Gastrocnemius medialis (tissue), 4 donors: ENCODE results near the gene STAM. TPM values are rescaled to one million over a fixed set of nuclear protein-coding genes. Genes with fewer than 3 reads are reported as not detected.

ENCODE experiments used
- ATAC-seq, 2 donors: fragments of 150-250 bp; one replicate each; pipeline ENCODE4 v1.9.1; 2016
- DNase-seq, 2 donors: peaks; one replicate each; pipeline ENCODE4 v3.0.0-alpha.2; 2019
- H3K27ac ChIP-seq, 4 donors: fragments of 200-600 bp; sonication (generic); 1 replicate in 1 of 4; 2 replicates in 3 of 4; pipeline ENCODE4 v1.5.1; 2016 to 2018; ENCODE audit warnings: mild to moderate bottlenecking in 2 of 4, moderate library complexity in 1 of 4
- H3K27me3 ChIP-seq, 3 donors: fragments of 200-600 bp; sonication (generic) in 2 of 3; 1 replicate in 1 of 3; 2 replicates in 2 of 3; pipeline versions ENCODE4 v1.5.1 to v1.6.0; 2016 to 2019; ENCODE audit warnings: mild to moderate bottlenecking in 1 of 3, moderate library complexity in 1 of 3
- H3K36me3 ChIP-seq, 2 donors: fragments of 200-600 bp; sonication (generic) in 1 of 2; one replicate each; pipeline ENCODE4 v1.5.1; 2017 to 2018
- H3K4me1 ChIP-seq, 2 donors: fragments of 200-600 bp; sonication (generic) in 1 of 2; one replicate each; pipeline ENCODE4 v1.5.1; 2016 to 2017; ENCODE audit warnings: mild to moderate bottlenecking in 2 of 2
- H3K4me3 ChIP-seq, 4 donors: fragments of 200-600 bp; sonication (generic) in 3 of 4; 1 replicate in 1 of 4; 2 replicates in 3 of 4; pipeline ENCODE4 v1.5.1; 2016 to 2019; ENCODE audit warnings: mild to moderate bottlenecking in 2 of 4
- H3K9me3 ChIP-seq, 3 donors: fragments of 200-600 bp; sonication (generic) in 2 of 3; 1 replicate in 1 of 3; 2 replicates in 2 of 3; pipeline ENCODE4 v1.5.1; 2016 to 2019
- CTCF ChIP-seq, 5 experiments: fragments of 450-650 bp in 3 of 5; fragments of 200-600 bp in 2 of 5; sonication (generic) in 2 of 5; IDR thresholded peaks in 4 of 5; conservative IDR thresholded peaks in 1 of 5; 1 replicate in 4 of 5; 2 replicates in 1 of 5; pipeline ENCODE4 v1.5.1; 2016 to 2019; ENCODE audit warnings: antibody characterized with exemption in 5 of 5, mild to moderate bottlenecking in 3 of 5, moderate library complexity in 3 of 5
- POLR2A ChIP-seq, 2 donors: fragments of 450-650 bp; IDR thresholded peaks; one replicate each; pipeline ENCODE4 v1.6.1; 2017; ENCODE audit warnings: antibody characterized with exemption in 2 of 2, mild to moderate bottlenecking in 2 of 2, moderate library complexity in 2 of 2
- in situ Hi-C, 4 donors: fragments of 200-750 bp; cut with MboI; loops; one replicate each; pipeline versions ENCODE4 v1.15.0 to v1.8.0; 2017; ENCODE audit warnings: low sequenced_read_pairs in 4 of 4
- intact Hi-C: fragments of 100-400 bp; cut with DNase I; formaldehyde crosslinking; loops from one replicate; pipeline ENCODE4 v1.15.1; 2023; ENCODE audit warnings: low total_unique reads
- total RNA-seq, 4 donors: library from RNA; depleted of rRNA; stranded (reverse); fragments of >200 nt; gene quantifications; one replicate each; pipeline versions ENCODE4 v1.1.0 to v1.2.3, GENCODE V29; 2016

STAM gene
- total RNA-seq, 4 donors from 2014 or later: 28.6 to 52.0 (median 35.2) TPM

- TF ChIP-seq POLR2A (IDR thresholded peaks at IDR 0.05): no peak
- no peak for TF ChIP-seq CTCF (IDR thresholded peaks at IDR 0.05 in 4 of 5, conservative IDR thresholded peaks at IDR 0.05 in 1 of 5)
- no peaks in the 10 kb centered on the region for H3K27me3 ChIP-seq
- intact Hi-C loops: no loop called here
- ATAC-seq (no peak), DNase-seq (no peak)
- H3K9me3 ChIP-seq: no peaks in the 10 kb centered on the region
- H3K36me3 ChIP-seq: no peaks in the 10 kb centered on the region
- H3K4me1 ChIP-seq: peaks cover 68 to 75% of the 10 kb centered on the region in 2 donors
- H3K4me3 ChIP-seq: no peak overlapping the region
- in situ Hi-C loops: no loop called here
- peak overlapping the region in 1 of 4 donors; percentile 42 for H3K27ac ChIP-seq
These were observed 4.5 kb downstream of the STAM start for GRCh38 chr10:17648243-17649035.

- Histone ChIP-seq H3K36me3 (no peaks in the 10 kb centered on the region), H3K4me3 (no peak overlapping the region), H3K27ac (peak overlapping the region in 2 of 4 donors; percentile 42 to 66), H3K9me3 (no peaks in the 10 kb centered on the region), H3K4me1 (peaks cover 71 to 75% of the 10 kb centered on the region in 2 donors), H3K27me3 (no peaks in the 10 kb centered on the region)
- intact Hi-C loops (no loop called here), in situ Hi-C loops (no loop called here)
- DNase-seq (no peak), ATAC-seq (no peak)
- TF ChIP-seq POLR2A (IDR thresholded peaks at IDR 0.05) (no peak), CTCF (IDR thresholded peaks at IDR 0.05 in 4 of 5, conservative IDR thresholded peaks at IDR 0.05 in 1 of 5) (no peak)
These were observed 5.1 kb downstream of the STAM start for GRCh38 chr10:17649052-17649451.

GRCh38 chr10:17649836-17650235 is 5.9 kb downstream of the STAM start:
- Histone ChIP-seq H3K4me1 (peaks cover 76 to 78% of the 10 kb centered on the region in 2 donors), H3K27ac (peak overlapping the region; percentile 36 to 66 (median 43)), H3K4me3 (no peak overlapping the region), H3K9me3 (no peaks in the 10 kb centered on the region), H3K27me3 (no peaks in the 10 kb centered on the region), H3K36me3 (no peaks in the 10 kb centered on the region)
- in situ Hi-C loops (no loop called here), intact Hi-C loops (no loop called here)
- no peak for TF ChIP-seq POLR2A (IDR thresholded peaks at IDR 0.05)
- TF ChIP-seq CTCF (IDR thresholded peaks at IDR 0.05 in 4 of 5, conservative IDR thresholded peaks at IDR 0.05 in 1 of 5): no peak
- no peak for DNase-seq
- no peak for ATAC-seq

GRCh38 chr10:17650416-17650815 is 6.5 kb downstream of the STAM start:
- Histone ChIP-seq H3K9me3 (no peaks in the 10 kb centered on the region), H3K4me1 (peaks cover 71 to 72% of the 10 kb centered on the region in 2 donors), H3K36me3 (no peaks in the 10 kb centered on the region), H3K27ac (peak overlapping the region; percentile 36 to 66 (median 43)), H3K4me3 (no peak overlapping the region), H3K27me3 (no peaks in the 10 kb centered on the region)
- no peak for TF ChIP-seq CTCF (IDR thresholded peaks at IDR 0.05 in 4 of 5, conservative IDR thresholded peaks at IDR 0.05 in 1 of 5)
- TF ChIP-seq POLR2A (IDR thresholded peaks at IDR 0.05): no peak
- DNase-seq: no peak
- intact Hi-C loops: no loop called here
- no peak for ATAC-seq
- in situ Hi-C loops: no loop called here
